Astrocyte (in vitro differentiated cells and primary cell): Measurements from ENCODE around the gene CDHR5. TPM values are rescaled to one million over a fixed set of nuclear protein-coding genes. Genes with fewer than 3 reads are reported as not detected.

Experiments used
- DNase-seq: peaks from one replicate; pipeline ENCODE4 v3.0.0-alpha.2; 2010; ENCODE audit warnings: low read depth
- FAIRE-seq: peaks from 2 replicates; lab custom pipeline; 2011; peaks lifted over from hg19 to GRCh38; lab: Jason Lieb, UNC
- H2AFZ ChIP-seq: 2 replicates; pipeline ENCODE4 v1.6.0; 2012; ENCODE audit warnings: low read depth, low read length, inconsistent platforms
- H3K27ac ChIP-seq: 2 replicates; pipeline ENCODE4 v1.5.1; 2011; ENCODE audit warnings: low read depth, low read length, inconsistent platforms
- H3K27me3 ChIP-seq: 2 replicates; pipeline ENCODE4 v1.6.0; 2011; ENCODE audit warnings: low read length, inconsistent platforms; ENCODE audit not compliant: insufficient read depth
- H3K36me3 ChIP-seq: 2 replicates; pipeline ENCODE4 v1.5.1; 2011; ENCODE audit warnings: low read length, inconsistent platforms; ENCODE audit not compliant: insufficient read depth
- H3K4me1 ChIP-seq: 2 replicates; pipeline ENCODE4 v1.5.1; 2011; ENCODE audit warnings: low read length, inconsistent platforms; ENCODE audit not compliant: insufficient read depth
- H3K4me2 ChIP-seq: 2 replicates; pipeline ENCODE4 v1.6.0; 2012; ENCODE audit warnings: low read length, inconsistent platforms
- H3K4me3 ChIP-seq: 2 replicates; pipeline ENCODE4 v1.5.1; 2011; ENCODE audit warnings: low read depth, mild to moderate bottlenecking, low read length, inconsistent platforms; ENCODE audit not compliant: insufficient read depth
- H3K79me2 ChIP-seq: 2 replicates; pipeline ENCODE4 v1.6.0; 2012; ENCODE audit warnings: mild to moderate bottlenecking, low read length, inconsistent platforms; ENCODE audit not compliant: insufficient read depth
- H3K9ac ChIP-seq: 2 replicates; pipeline ENCODE4 v1.6.0; 2012; ENCODE audit warnings: mild to moderate bottlenecking, low read length, inconsistent platforms
- H3K9me3 ChIP-seq: 2 replicates; pipeline ENCODE4 v1.5.1; 2012; ENCODE audit warnings: low read depth, mild to moderate bottlenecking, low read length, inconsistent platforms; ENCODE audit not compliant: insufficient read depth
- H4K20me1 ChIP-seq: 2 replicates; pipeline ENCODE4 v1.6.0; 2012; ENCODE audit warnings: low read length, inconsistent platforms; ENCODE audit not compliant: insufficient read depth
- H3K27ac Mint-ChIP-seq: one replicate; pipeline ENCODE4 v1.8.0; 2021; ENCODE audit warnings: mild to moderate bottlenecking, mixed read lengths; ENCODE audit not compliant: unreplicated experiment
- H3K27me3 Mint-ChIP-seq: one replicate; pipeline ENCODE4 v1.8.0; 2021; ENCODE audit warnings: low read depth, mixed read lengths; ENCODE audit not compliant: unreplicated experiment
- H3K36me3 Mint-ChIP-seq: one replicate; pipeline ENCODE4 v1.8.0; 2021; ENCODE audit warnings: low read depth, mixed read lengths; ENCODE audit not compliant: unreplicated experiment
- H3K4me1 Mint-ChIP-seq: one replicate; pipeline ENCODE4 v1.8.0; 2021; ENCODE audit warnings: low read depth, mixed read lengths; ENCODE audit not compliant: unreplicated experiment
- H3K4me3 Mint-ChIP-seq: one replicate; pipeline ENCODE4 v1.8.0; 2021; ENCODE audit warnings: mild to moderate bottlenecking, moderate library complexity, mixed read lengths; ENCODE audit not compliant: unreplicated experiment
- H3K9me3 Mint-ChIP-seq: one replicate; pipeline ENCODE4 v1.8.0; 2021; ENCODE audit warnings: mild to moderate bottlenecking, mixed read lengths; ENCODE audit not compliant: unreplicated experiment
- CTCF ChIP-seq: IDR thresholded peaks from 2 replicates; pipeline ENCODE4 v1.5.1; 2011; ENCODE audit warnings: low read depth, mild to moderate bottlenecking, inconsistent platforms, low read length, moderate library complexity; ENCODE audit not compliant: insufficient read depth
- EZH2 ChIP-seq: IDR thresholded peaks from 2 replicates; pipeline ENCODE4 v1.6.1; 2012; ENCODE audit warnings: mild to moderate bottlenecking, low read length, inconsistent platforms; ENCODE audit not compliant: insufficient read depth
- total RNA-seq: library from RNA; stranded (reverse); gene quantifications from 2 replicates; pipeline ENCODE4 v1.2.1, GENCODE V29; 2021

CDHR5 gene
- total RNA-seq, 1 donor from 2014 or later, result not detected

DNA sequence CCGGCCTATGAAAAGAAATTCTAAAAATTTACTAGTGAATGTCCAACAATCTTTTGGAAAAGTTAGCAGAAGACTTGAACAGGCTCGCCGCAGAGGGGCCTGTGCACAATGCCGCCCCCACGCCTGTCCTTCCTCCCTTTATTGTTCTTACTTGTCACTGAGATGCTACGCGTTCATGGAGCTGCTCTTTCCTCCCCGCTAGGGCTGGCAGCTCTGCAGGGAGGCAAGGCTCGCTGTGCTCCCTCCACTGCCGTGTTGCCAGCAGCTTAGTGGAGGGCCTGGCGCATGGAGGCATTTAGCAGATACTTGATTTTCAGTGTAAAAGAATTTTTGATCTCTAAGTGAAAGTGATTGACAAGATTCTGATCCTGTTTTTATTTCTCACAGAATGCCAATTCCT lies 33.8 kb downstream of the CDHR5 start:
- Histone ChIP-seq H4K20me1 (peaks cover 80% of the 10 kb centered on the region), H3K36me3 (peaks cover 29% of the 10 kb centered on the region), H3K27ac (no peak overlapping the region), H3K4me3 (no peak overlapping the region), H3K9ac (no peak overlapping the region), H2AFZ (no peak overlapping the region), H3K79me2 (peaks cover 67% of the 10 kb centered on the region), H3K4me1 (peaks cover 11% of the 10 kb centered on the region), H3K4me2 (no peak overlapping the region), H3K9me3 (no peaks in the 10 kb centered on the region), H3K27me3 (no peaks in the 10 kb centered on the region)
- Mint-ChIP-seq H3K9me3 (no peaks in the 10 kb centered on the region), H3K36me3 (peaks cover 33% of the 10 kb centered on the region), H3K4me3 (no peak overlapping the region), H3K27ac (no peak overlapping the region), H3K27me3 (no peaks in the 10 kb centered on the region), H3K4me1 (peaks cover 25% of the 10 kb centered on the region)
- TF ChIP-seq CTCF (no peak), EZH2 (no peak)
- DNase-seq, result no peak
- no peak for FAIRE-seq

- Histone ChIP-seq H3K4me2 (no peak overlapping the region), H3K4me1 (peaks cover 11% of the 10 kb centered on the region), H3K27me3 (no peaks in the 10 kb centered on the region), H3K9ac (no peak overlapping the region), H3K27ac (no peak overlapping the region), H3K9me3 (no peaks in the 10 kb centered on the region), H2AFZ (no peak overlapping the region), H3K4me3 (no peak overlapping the region), H3K36me3 (peaks cover 31% of the 10 kb centered on the region), H3K79me2 (peaks cover 65% of the 10 kb centered on the region), H4K20me1 (peaks cover 75% of the 10 kb centered on the region)
- Mint-ChIP-seq H3K4me3 (no peak overlapping the region), H3K36me3 (peaks cover 26% of the 10 kb centered on the region), H3K27me3 (no peaks in the 10 kb centered on the region), H3K9me3 (no peaks in the 10 kb centered on the region), H3K4me1 (peaks cover 25% of the 10 kb centered on the region), H3K27ac (no peak overlapping the region)
- FAIRE-seq, result no peak
- TF ChIP-seq EZH2, result no peak
- no peak for DNase-seq
Measured at GRCh38 chr11:589798-590197, 35.0 kb downstream of the CDHR5 start.

DNA sequence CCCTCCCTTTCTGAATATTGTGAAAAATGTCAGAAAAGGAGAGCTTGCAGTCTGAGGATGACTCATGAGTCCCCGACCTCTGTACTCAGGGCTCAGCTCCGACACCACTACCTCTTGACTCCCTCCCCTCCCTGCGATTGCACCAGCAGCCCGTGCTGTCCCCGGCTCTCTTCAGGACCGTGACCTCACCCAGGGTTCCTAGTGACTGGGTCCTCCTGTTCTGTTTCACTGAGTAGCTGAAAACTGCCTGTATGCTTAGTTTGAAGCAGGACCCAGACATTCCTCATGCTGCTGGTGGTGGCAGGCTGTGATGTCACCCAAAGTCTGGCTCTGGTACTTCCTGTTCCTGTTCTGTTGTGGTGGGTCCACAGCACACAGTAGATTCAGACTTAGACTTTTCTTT lies 36.8 kb downstream of the CDHR5 start:
- peaks cover 11% of the 10 kb centered on the region for H3K4me1 ChIP-seq
- no peak overlapping the region for H2AFZ ChIP-seq
- H3K27ac ChIP-seq, result peak overlapping the region; percentile 53
- H3K9me3 Mint-ChIP-seq, result no peaks in the 10 kb centered on the region
- H3K79me2 ChIP-seq, result peaks cover 71% of the 10 kb centered on the region
- H3K27ac Mint-ChIP-seq, result peak overlapping the region; percentile 99
- H3K4me2 ChIP-seq, result peak overlapping the region; percentile 48
- no peak overlapping the region for H3K9ac ChIP-seq
- DNase-seq, result peak; percentile 42
- peaks cover 27% of the 10 kb centered on the region for H3K36me3 ChIP-seq
- peaks cover 29% of the 10 kb centered on the region for H3K36me3 Mint-ChIP-seq
- no peaks in the 10 kb centered on the region for H3K9me3 ChIP-seq
- H3K27me3 Mint-ChIP-seq, result no peaks in the 10 kb centered on the region
- H3K4me3 ChIP-seq, result no peak overlapping the region
- no peak for FAIRE-seq
- peaks cover 78% of the 10 kb centered on the region for H4K20me1 ChIP-seq
- H3K4me1 Mint-ChIP-seq, result peaks cover 25% of the 10 kb centered on the region
- no peaks in the 10 kb centered on the region for H3K27me3 ChIP-seq
- TF ChIP-seq EZH2 (no peak), CTCF (no peak)
- H3K4me3 Mint-ChIP-seq, result peak overlapping the region; percentile 31
